ENCODE measurements around the gene CCR5AS.

Gene CCR5AS

GRCh38 chr3:46368569-46368968, 38.3 kb downstream of the CCR5AS start:
- Mint-ChIP-seq H3K4me1 (peaks cover 66% of the 10 kb centered on the region), H3K27me3 (ENCODE audit: low read depth in 3 of 3) (no peaks in the 10 kb centered on the region), H3K9me3 (peaks cover 0 to 5% (median 1%) of the 10 kb centered on the region in 7 donors), H3K36me3 (peaks cover 2 to 10% of the 10 kb centered on the region in 2 donors), H3K27ac (peak overlapping the region; percentile 81 to 92 (median 86)), H3K4me3 (peak overlapping the region in 1 of 2 donors; percentile 46)
- Histone ChIP-seq H3K79me2 (ENCODE audit: insufficient read depth, low read length) (no peaks in the 10 kb centered on the region), H3K4me2 (replicated peaks; ENCODE audit: extremely low read depth, low read length, poor library complexity, severe bottlenecking) (peak overlapping the region; percentile 29), H3K27me3 (ENCODE audit: control insufficient read depth in 2 of 2, insufficient read depth in 2 of 2, low read length in 2 of 2) (no peaks in the 10 kb centered on the region), H3K36me3 (replicated peaks in 1 of 2; ENCODE audit: control insufficient read depth in 1 of 2, insufficient read depth in 2 of 2, low read length in 2 of 2) (no peaks in the 10 kb centered on the region), H4K20me1 (ENCODE audit: insufficient read depth, low read length) (no peaks in the 10 kb centered on the region), H3K4me3 (replicated peaks in 1 of 3; ENCODE audit: low read depth in 2 of 3, low read length in 3 of 3) (peak overlapping the region in 1 of 3 experiments; percentile 19), H3K4me1 (ENCODE audit: control insufficient read depth in 1 of 2, insufficient read depth in 2 of 2, low read length in 2 of 2) (peaks cover 48 to 71% of the 10 kb centered on the region in 2 donors), H2AFZ (ENCODE audit: insufficient read depth, low read depth, low read length, poor library complexity, severe bottlenecking) (peak overlapping the region; percentile 58), H3K9me3 (replicated peaks in 1 of 2; ENCODE audit: control insufficient read depth in 1 of 2, insufficient read depth in 1 of 2, low read length in 2 of 2) (no peaks in the 10 kb centered on the region), H3K9ac (ENCODE audit: insufficient read depth, low read length, poor library complexity, severe bottlenecking) (no peak overlapping the region), H3K27ac (ENCODE audit: low read depth in 1 of 2, low read length in 2 of 2) (peak overlapping the region in 1 of 2 donors; percentile 80)
- TF ChIP-seq, protein P1, sequence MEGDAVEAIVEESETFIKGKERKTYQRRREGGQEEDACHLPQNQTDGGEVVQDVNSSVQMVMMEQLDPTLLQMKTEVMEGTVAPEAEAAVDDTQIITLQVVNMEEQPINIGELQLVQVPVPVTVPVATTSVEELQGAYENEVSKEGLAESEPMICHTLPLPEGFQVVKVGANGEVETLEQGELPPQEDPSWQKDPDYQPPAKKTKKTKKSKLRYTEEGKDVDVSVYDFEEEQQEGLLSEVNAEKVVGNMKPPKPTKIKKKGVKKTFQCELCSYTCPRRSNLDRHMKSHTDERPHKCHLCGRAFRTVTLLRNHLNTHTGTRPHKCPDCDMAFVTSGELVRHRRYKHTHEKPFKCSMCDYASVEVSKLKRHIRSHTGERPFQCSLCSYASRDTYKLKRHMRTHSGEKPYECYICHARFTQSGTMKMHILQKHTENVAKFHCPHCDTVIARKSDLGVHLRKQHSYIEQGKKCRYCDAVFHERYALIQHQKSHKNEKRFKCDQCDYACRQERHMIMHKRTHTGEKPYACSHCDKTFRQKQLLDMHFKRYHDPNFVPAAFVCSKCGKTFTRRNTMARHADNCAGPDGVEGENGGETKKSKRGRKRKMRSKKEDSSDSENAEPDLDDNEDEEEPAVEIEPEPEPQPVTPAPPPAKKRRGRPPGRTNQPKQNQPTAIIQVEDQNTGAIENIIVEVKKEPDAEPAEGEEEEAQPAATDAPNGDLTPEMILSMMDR (IDR thresholded peaks at IDR 0.05): peak; percentile 71
- 0% methylated on average over 2 of the region's 7 CpGs for WGBS (ENCODE audit: insufficient coverage)
- peak; percentile 90 to 94 (median 91) for DNase-seq
- intact Hi-C loops (cut with micrococcal nuclease): loop anchor here (5.0 kb wide), 6 partner anchors 39 to 281 kb away; partner anchors contain the start of genes CCR5AS (in 1 of the 2) and CCRL2 (in 1 of the 2)

DNA sequence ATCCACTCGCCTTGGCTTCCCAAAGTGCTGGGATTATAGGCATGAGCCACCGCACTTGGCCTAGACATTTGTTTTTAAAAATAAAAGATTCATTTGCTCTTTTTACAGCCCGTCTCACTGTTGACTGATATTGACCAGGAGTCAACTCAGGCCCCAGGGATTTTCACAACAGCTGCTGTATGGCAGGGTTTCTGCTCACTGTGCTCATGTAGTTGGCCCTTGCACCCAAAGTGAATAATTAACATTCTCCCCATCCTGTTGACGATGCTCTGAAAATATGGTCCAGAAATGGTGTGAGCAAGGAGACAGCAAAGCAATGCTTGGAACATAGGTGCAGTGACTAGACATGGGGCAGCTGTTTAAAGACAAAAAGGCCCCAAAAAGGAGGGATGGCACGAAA, 39.1 kb downstream of the CCR5AS start:
- Histone ChIP-seq H3K36me3 (replicated peaks in 1 of 2; ENCODE audit: control insufficient read depth in 1 of 2, insufficient read depth in 2 of 2, low read length in 2 of 2) (no peaks in the 10 kb centered on the region), H4K20me1 (ENCODE audit: insufficient read depth, low read length) (no peaks in the 10 kb centered on the region), H3K4me3 (replicated peaks in 1 of 3; ENCODE audit: low read depth in 2 of 3, low read length in 3 of 3) (peak overlapping the region in 1 of 3 experiments; percentile 19), H3K9me3 (replicated peaks in 1 of 2; ENCODE audit: control insufficient read depth in 1 of 2, insufficient read depth in 1 of 2, low read length in 2 of 2) (no peaks in the 10 kb centered on the region), H3K79me2 (ENCODE audit: insufficient read depth, low read length) (peaks cover 1% of the 10 kb centered on the region), H3K27me3 (ENCODE audit: control insufficient read depth in 2 of 2, insufficient read depth in 2 of 2, low read length in 2 of 2) (no peaks in the 10 kb centered on the region), H3K27ac (ENCODE audit: low read depth in 1 of 2, low read length in 2 of 2) (peak overlapping the region in 1 of 2 donors; percentile 80), H3K4me2 (replicated peaks; ENCODE audit: extremely low read depth, low read length, poor library complexity, severe bottlenecking) (no peak overlapping the region), H2AFZ (ENCODE audit: insufficient read depth, low read depth, low read length, poor library complexity, severe bottlenecking) (no peak overlapping the region), H3K4me1 (ENCODE audit: control insufficient read depth in 1 of 2, insufficient read depth in 2 of 2, low read length in 2 of 2) (peaks cover 48 to 73% of the 10 kb centered on the region in 2 donors), H3K9ac (ENCODE audit: insufficient read depth, low read length, poor library complexity, severe bottlenecking) (no peak overlapping the region)
- no peaks in the 10 kb centered on the region for H3K27me3 Mint-ChIP-seq (ENCODE audit: low read depth in 3 of 3)
- TF ChIP-seq, protein P1 (IDR thresholded peaks at IDR 0.05): no peak
- peaks cover 0 to 5% (median 1%) of the 10 kb centered on the region in 7 donors for H3K9me3 Mint-ChIP-seq
- H3K4me3 Mint-ChIP-seq: no peak overlapping the region
- intact Hi-C loops (cut with micrococcal nuclease): loop anchor here (5.0 kb wide), 6 partner anchors 39 to 281 kb away; partner anchors contain the start of genes CCR5AS (in 1 of the 2) and CCRL2 (in 1 of the 2)
- no peak for DNase-seq
- WGBS (ENCODE audit: insufficient coverage): 100% methylated on average over 2 of the region's 5 CpGs
- peaks cover 2 to 10% of the 10 kb centered on the region in 2 donors for H3K36me3 Mint-ChIP-seq
- peaks cover 68% of the 10 kb centered on the region for H3K4me1 Mint-ChIP-seq
- H3K27ac Mint-ChIP-seq: peak overlapping the region; percentile 81 to 92 (median 86)

Data from CD14-positive monocyte (primary cell).